Neural progenitor cell (in vitro differentiated cells): Measurements from ENCODE around the gene CRISP3. TPM values are rescaled to one million over a fixed set of nuclear protein-coding genes. Genes with fewer than 3 reads are reported as not detected.

Source experiments
- DNase-seq: peaks from one replicate; pipeline ENCODE4 v3.0.0-alpha.2; 2016; ENCODE audit warnings: low spot score
- H2AFZ ChIP-seq: fragments of 200-600 bp; sonication (generic); replicated peaks from 2 replicates; pipeline ENCODE4 v1.6.1; 2016; ENCODE audit warnings: antibody characterized with exemption
- H3F3A ChIP-seq: fragments of 200-600 bp; sonication (generic); 2 replicates; pipeline ENCODE4 v1.6.1; 2016; ENCODE audit warnings: antibody characterized with exemption, low read depth
- H3K27ac ChIP-seq: fragments of 200-600 bp; sonication (generic); 2 replicates; pipeline ENCODE4 v1.5.1; 2016; ENCODE audit warnings: mild to moderate bottlenecking
- H3K27me3 ChIP-seq: fragments of 200-600 bp; sonication (generic); 2 replicates; pipeline ENCODE4 v1.6.1; 2016; ENCODE audit warnings: mild to moderate bottlenecking, moderate library complexity
- H3K36me3 ChIP-seq: fragments of 200-600 bp; sonication (generic); 2 replicates; pipeline ENCODE4 v1.5.1; 2016
- H3K4me1 ChIP-seq: fragments of 200-600 bp; sonication (generic); 2 replicates; pipeline ENCODE4 v1.6.1; 2016; ENCODE audit warnings: mixed run types
- H3K4me2 ChIP-seq: fragments of 200-600 bp; sonication (generic); 2 replicates; pipeline ENCODE4 v1.6.1; 2016
- H3K4me3 ChIP-seq: fragments of 200-600 bp; sonication (generic); 2 replicates; pipeline ENCODE4 v1.5.1; 2016
- H3K79me2 ChIP-seq: fragments of 200-600 bp; sonication (generic); 2 replicates; pipeline ENCODE4 v1.6.1; 2016; ENCODE audit warnings: low read depth
- H3K9ac ChIP-seq: fragments of 200-600 bp; sonication (generic); 2 replicates; pipeline ENCODE4 v1.6.1; 2016
- H3K9me3 ChIP-seq: fragments of 200-600 bp; sonication (generic); 2 replicates; pipeline ENCODE4 v1.5.1; 2016; ENCODE audit warnings: low read depth
- H4K20me1 ChIP-seq: fragments of 200-600 bp; sonication (generic); 2 replicates; pipeline ENCODE4 v1.6.1; 2016; ENCODE audit warnings: low read depth
- H3K27ac Mint-ChIP-seq: 3 replicates; pipeline ENCODE4 v1.8.0; 2021; ENCODE audit warnings: mixed read lengths
- H3K27me3 Mint-ChIP-seq: 2 replicates; pipeline ENCODE4 v1.8.0; 2022; ENCODE audit warnings: low read depth, mild to moderate bottlenecking, inconsistent platforms, moderate library complexity, mixed read lengths; ENCODE audit not compliant: insufficient read depth
- H3K36me3 Mint-ChIP-seq: 3 replicates; pipeline ENCODE4 v1.8.0; 2021; ENCODE audit warnings: mixed read lengths
- H3K4me1 Mint-ChIP-seq: 3 replicates; pipeline ENCODE4 v1.8.0; 2021; ENCODE audit warnings: mixed read lengths
- H3K4me3 Mint-ChIP-seq: 3 replicates; pipeline ENCODE4 v1.8.0; 2021; ENCODE audit warnings: mild to moderate bottlenecking, moderate library complexity, mixed read lengths
- H3K9me3 Mint-ChIP-seq: 3 replicates; pipeline ENCODE4 v1.8.0; 2020; ENCODE audit warnings: mixed read lengths
- EZH2 ChIP-seq: fragments of 200-600 bp; sonication (generic); IDR thresholded peaks from 2 replicates; pipeline ENCODE4 v1.6.1; 2017; ENCODE audit warnings: antibody characterized with exemption, mild to moderate bottlenecking, moderate library complexity
- EZH2phosphoT487 ChIP-seq: fragments of 200-600 bp; sonication (generic); IDR thresholded peaks from 2 replicates; pipeline ENCODE4 v1.6.1; 2017; ENCODE audit warnings: antibody characterized with exemption
- total RNA-seq: library from RNA; depleted of rRNA; stranded (reverse); fragments of >200 nt; gene quantifications from 2 replicates; pipeline ENCODE4 v1.2.3, GENCODE V29; 2015; ENCODE audit warnings: low replicate concordance
- TF ChIP-seq, protein P1 (sequence below): fragments of 200-600 bp; sonication (generic); IDR thresholded peaks from 2 replicates; pipeline ENCODE4 v1.5.1; 2017; ENCODE audit warnings: antibody characterized with exemption, mild to moderate bottlenecking

Gene CRISP3
- total RNA-seq, 1 donor from 2014 or later: not detected

GRCh38 chr6:49692534-49692933, 51.7 kb downstream of the CRISP3 start:
- Histone ChIP-seq H2AFZ (no peak overlapping the region), H3F3A (no peaks in the 10 kb centered on the region), H3K27ac (no peak overlapping the region), H3K9me3 (no peaks in the 10 kb centered on the region), H3K4me1 (no peaks in the 10 kb centered on the region), H3K27me3 (no peaks in the 10 kb centered on the region), H3K4me2 (no peak overlapping the region), H3K9ac (no peak overlapping the region), H4K20me1 (no peaks in the 10 kb centered on the region), H3K36me3 (no peaks in the 10 kb centered on the region), H3K79me2 (no peaks in the 10 kb centered on the region), H3K4me3 (no peak overlapping the region)
- no peak overlapping the region for H3K27ac Mint-ChIP-seq
- H3K27me3 Mint-ChIP-seq: no peaks in the 10 kb centered on the region
- no peak overlapping the region for H3K4me3 Mint-ChIP-seq
- TF ChIP-seq EZH2 (no peak), EZH2phosphoT487 (no peak)
- TF ChIP-seq, protein P1, sequence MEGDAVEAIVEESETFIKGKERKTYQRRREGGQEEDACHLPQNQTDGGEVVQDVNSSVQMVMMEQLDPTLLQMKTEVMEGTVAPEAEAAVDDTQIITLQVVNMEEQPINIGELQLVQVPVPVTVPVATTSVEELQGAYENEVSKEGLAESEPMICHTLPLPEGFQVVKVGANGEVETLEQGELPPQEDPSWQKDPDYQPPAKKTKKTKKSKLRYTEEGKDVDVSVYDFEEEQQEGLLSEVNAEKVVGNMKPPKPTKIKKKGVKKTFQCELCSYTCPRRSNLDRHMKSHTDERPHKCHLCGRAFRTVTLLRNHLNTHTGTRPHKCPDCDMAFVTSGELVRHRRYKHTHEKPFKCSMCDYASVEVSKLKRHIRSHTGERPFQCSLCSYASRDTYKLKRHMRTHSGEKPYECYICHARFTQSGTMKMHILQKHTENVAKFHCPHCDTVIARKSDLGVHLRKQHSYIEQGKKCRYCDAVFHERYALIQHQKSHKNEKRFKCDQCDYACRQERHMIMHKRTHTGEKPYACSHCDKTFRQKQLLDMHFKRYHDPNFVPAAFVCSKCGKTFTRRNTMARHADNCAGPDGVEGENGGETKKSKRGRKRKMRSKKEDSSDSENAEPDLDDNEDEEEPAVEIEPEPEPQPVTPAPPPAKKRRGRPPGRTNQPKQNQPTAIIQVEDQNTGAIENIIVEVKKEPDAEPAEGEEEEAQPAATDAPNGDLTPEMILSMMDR: no peak
- no peak for DNase-seq
- H3K4me1 Mint-ChIP-seq: peaks cover 2% of the 10 kb centered on the region
- H3K9me3 Mint-ChIP-seq: peaks cover 14% of the 10 kb centered on the region
- no peaks in the 10 kb centered on the region for H3K36me3 Mint-ChIP-seq

Other genes with a start within 250 kb of the CRISP3 start
- not detected in 2 replicates for gene GLYATL3, start 244.5 kb downstream of the CRISP3 start, total RNA-seq
- gene C6orf141, start 193.7 kb downstream of the CRISP3 start, total RNA-seq: 87.2 and 97.2 TPM in 2 replicates
- not detected in 2 replicates for gene RHAG, start 107.5 kb downstream of the CRISP3 start, total RNA-seq
- gene CRISP2, start 30.8 kb downstream of the CRISP3 start, total RNA-seq: not detected in 2 replicates
- gene PGK2, start 42.9 kb upstream of the CRISP3 start, total RNA-seq: not detected in 2 replicates
- not detected in 2 replicates for gene CRISP1, start 122.1 kb upstream of the CRISP3 start, total RNA-seq
- not detected in 2 replicates for gene DEFB114, start 219.8 kb upstream of the CRISP3 start, total RNA-seq
- not detected in 2 replicates for gene DEFB113, start 225.2 kb upstream of the CRISP3 start, total RNA-seq